Measurements from ENCODE around the gene BTBD9. TPM values are rescaled to one million over a fixed set of nuclear protein-coding genes. Genes with fewer than 3 reads are reported as not detected.
A peak's percentile ranks its signal among the peaks of the same experiment; 100 is the strongest.

BTBD9 gene
- total and polyA plus RNA-seq, 2 experiments from 2014 or later, result 8.4 to 10.1 TPM

GRCh38 chr6:38271081-38271480 is 368.6 kb downstream of the BTBD9 start:
- Histone ChIP-seq H3K27me3 (no peaks in the 10 kb centered on the region), H3K27ac (no peak overlapping the region), H3K4me3 (no peak overlapping the region), H3K4me1 (ENCODE audit: low read depth) (peaks cover 5% of the 10 kb centered on the region), H3K9me3 (ENCODE audit: low read depth) (no peaks in the 10 kb centered on the region), H3K36me3 (no peaks in the 10 kb centered on the region)
- DNase-seq (ENCODE audit: low read depth in 1 of 2, low spot score in 1 of 2), result no peak
- TF ChIP-seq, protein P1, sequence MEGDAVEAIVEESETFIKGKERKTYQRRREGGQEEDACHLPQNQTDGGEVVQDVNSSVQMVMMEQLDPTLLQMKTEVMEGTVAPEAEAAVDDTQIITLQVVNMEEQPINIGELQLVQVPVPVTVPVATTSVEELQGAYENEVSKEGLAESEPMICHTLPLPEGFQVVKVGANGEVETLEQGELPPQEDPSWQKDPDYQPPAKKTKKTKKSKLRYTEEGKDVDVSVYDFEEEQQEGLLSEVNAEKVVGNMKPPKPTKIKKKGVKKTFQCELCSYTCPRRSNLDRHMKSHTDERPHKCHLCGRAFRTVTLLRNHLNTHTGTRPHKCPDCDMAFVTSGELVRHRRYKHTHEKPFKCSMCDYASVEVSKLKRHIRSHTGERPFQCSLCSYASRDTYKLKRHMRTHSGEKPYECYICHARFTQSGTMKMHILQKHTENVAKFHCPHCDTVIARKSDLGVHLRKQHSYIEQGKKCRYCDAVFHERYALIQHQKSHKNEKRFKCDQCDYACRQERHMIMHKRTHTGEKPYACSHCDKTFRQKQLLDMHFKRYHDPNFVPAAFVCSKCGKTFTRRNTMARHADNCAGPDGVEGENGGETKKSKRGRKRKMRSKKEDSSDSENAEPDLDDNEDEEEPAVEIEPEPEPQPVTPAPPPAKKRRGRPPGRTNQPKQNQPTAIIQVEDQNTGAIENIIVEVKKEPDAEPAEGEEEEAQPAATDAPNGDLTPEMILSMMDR (IDR thresholded peaks at IDR 0.05; ENCODE audit: low read depth, low read length), result no peak

DNA sequence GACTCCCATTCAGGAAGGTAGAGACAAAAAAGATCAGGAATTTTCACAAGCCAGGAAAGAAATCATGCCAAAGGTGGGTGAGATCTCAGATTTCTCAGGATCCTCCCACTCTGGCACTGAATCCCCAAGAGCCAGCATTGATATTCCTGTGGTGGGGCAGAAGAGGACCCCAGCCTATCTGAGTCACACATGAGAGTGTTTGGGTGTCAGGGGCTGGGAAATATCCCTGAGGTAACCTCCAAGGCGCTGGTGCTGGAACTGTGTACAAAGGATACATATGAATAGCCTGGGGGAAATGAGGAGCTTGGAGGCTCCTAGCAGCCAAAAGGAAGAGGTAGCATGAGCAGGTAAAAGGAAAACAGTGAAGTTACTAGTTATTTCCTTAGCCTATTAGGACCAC is 369.4 kb downstream of the BTBD9 start:
- Histone ChIP-seq H3K27me3 (no peaks in the 10 kb centered on the region), H3K27ac (no peak overlapping the region), H3K9me3 (ENCODE audit: low read depth) (no peaks in the 10 kb centered on the region), H3K36me3 (no peaks in the 10 kb centered on the region), H3K4me3 (no peak overlapping the region), H3K4me1 (ENCODE audit: low read depth) (peaks cover 5% of the 10 kb centered on the region)
- TF ChIP-seq, protein P1 (IDR thresholded peaks at IDR 0.05; ENCODE audit: low read depth, low read length), result no peak
- no peak for DNase-seq (ENCODE audit: low read depth in 1 of 2, low spot score in 1 of 2)

DNA sequence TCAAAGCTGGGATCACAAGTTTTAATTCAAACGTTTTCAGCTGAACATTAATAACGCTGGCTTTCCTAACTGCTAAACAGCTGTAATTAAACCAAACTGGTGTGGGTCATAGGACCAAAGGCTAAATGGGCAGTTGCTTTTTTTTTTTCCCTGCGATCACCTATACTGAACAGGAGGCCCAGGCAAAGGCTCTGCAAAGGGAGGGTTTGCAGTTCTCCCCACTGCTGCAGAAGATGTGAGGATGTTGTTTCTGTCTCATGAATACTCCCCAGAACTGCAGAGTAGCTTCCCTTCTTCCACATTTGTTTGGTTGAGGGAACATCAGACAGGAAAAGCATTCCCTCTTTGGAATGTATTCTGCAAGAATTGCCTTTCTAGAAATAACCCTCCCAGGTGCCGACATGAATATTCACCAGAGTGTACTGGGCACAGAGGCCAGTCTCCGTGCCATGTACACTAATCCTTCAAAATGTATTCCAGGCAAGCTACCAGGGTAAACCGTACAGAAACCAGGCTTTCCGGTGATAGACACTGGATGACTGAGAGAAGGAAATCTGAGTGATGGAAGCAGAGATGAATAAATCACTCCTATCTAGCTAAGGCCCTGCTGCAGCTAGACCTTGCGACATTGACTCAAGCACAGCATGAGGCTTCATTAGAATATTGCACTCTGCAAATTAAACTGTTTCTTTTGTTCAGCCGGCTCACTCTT is 370.1 kb downstream of the BTBD9 start:
- no peak overlapping the region for H3K27ac ChIP-seq
- TF ChIP-seq, protein P1 (IDR thresholded peaks at IDR 0.05; ENCODE audit: low read depth, low read length), result no peak
- peak in 1 of 2 donors; percentile 14 for DNase-seq (ENCODE audit: low read depth in 1 of 2, low spot score in 1 of 2)
- H3K36me3 ChIP-seq, result no peaks in the 10 kb centered on the region
- H3K27me3 ChIP-seq, result no peaks in the 10 kb centered on the region
- no peaks in the 10 kb centered on the region for H3K9me3 ChIP-seq (ENCODE audit: low read depth)
- H3K4me1 ChIP-seq (ENCODE audit: low read depth), result peaks cover 9% of the 10 kb centered on the region
- no peak overlapping the region for H3K4me3 ChIP-seq

- TF ChIP-seq, protein P1 (IDR thresholded peaks at IDR 0.05; ENCODE audit: low read depth, low read length), result no peak
- H3K27me3 ChIP-seq, result no peaks in the 10 kb centered on the region
- peaks cover 15% of the 10 kb centered on the region for H3K4me1 ChIP-seq (ENCODE audit: low read depth)
- no peaks in the 10 kb centered on the region for H3K36me3 ChIP-seq
- H3K27ac ChIP-seq, result no peak overlapping the region
- H3K4me3 ChIP-seq, result no peak overlapping the region
- no peaks in the 10 kb centered on the region for H3K9me3 ChIP-seq (ENCODE audit: low read depth)
- DNase-seq (ENCODE audit: low read depth in 1 of 2, low spot score in 1 of 2), result no peak
Measured at GRCh38 chr6:38268342-38268741, 371.4 kb downstream of the BTBD9 start.

DNA sequence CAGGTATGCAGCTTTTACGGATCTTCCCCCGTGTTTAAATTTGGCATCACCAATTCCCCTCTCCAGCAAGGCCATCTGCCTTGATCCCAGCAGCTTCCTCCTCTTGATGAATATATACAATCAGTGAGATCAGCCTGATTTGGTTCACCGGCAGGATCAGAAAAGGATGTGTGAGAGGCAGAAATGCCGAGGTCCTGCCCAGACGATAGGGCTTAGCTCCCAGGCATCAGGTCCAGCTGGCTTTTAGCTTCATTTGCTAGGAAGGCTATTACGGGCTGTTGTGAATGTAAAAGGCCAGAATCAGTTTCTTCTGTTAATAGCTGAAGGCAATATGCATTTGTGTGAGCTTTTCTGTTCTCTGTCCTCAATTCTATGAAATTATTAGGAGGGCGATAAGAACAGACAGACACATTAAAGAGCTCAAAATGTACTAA is 372.8 kb downstream of the BTBD9 start:
- TF ChIP-seq, protein P1 (IDR thresholded peaks at IDR 0.05; ENCODE audit: low read depth, low read length), result no peak
- no peak for DNase-seq (ENCODE audit: low read depth in 1 of 2, low spot score in 1 of 2)
- no peak overlapping the region for H3K4me3 ChIP-seq
- no peaks in the 10 kb centered on the region for H3K36me3 ChIP-seq
- H3K9me3 ChIP-seq (ENCODE audit: low read depth), result no peaks in the 10 kb centered on the region
- no peaks in the 10 kb centered on the region for H3K27me3 ChIP-seq
- H3K4me1 ChIP-seq (ENCODE audit: low read depth), result peaks cover 22% of the 10 kb centered on the region
- no peak overlapping the region for H3K27ac ChIP-seq
